LNCAP (cell line): ENCODE measurements around the gene TMPRSS2.

Experiments
- CTCF ChIP-seq: fragments of 450-650 bp; IDR thresholded peaks from 2 replicates; pipeline ENCODE4 v1.5.1; 2017; ENCODE audit warnings: mild to moderate bottlenecking

The TMPRSS2 gene

GRCh38 chr21:41444703-41445464, 63.1 kb downstream of the TMPRSS2 start:
- no peak for TF ChIP-seq CTCF

- no peak for TF ChIP-seq CTCF
Measured at GRCh38 chr21:41443562-41443961, 64.4 kb downstream of the TMPRSS2 start.

- TF ChIP-seq CTCF = no peak
Measured at GRCh38 chr21:41442481-41443186, 65.3 kb downstream of the TMPRSS2 start.

- no peak for TF ChIP-seq CTCF
Measured at GRCh38 chr21:41441546-41441945, 66.4 kb downstream of the TMPRSS2 start.

GRCh38 chr21:41439248-41439647, 68.7 kb downstream of the TMPRSS2 start:
- no peak for TF ChIP-seq CTCF

- TF ChIP-seq CTCF = no peak
Measured at GRCh38 chr21:41438425-41439113, 69.4 kb downstream of the TMPRSS2 start.

GRCh38 chr21:41437729-41438128, 70.2 kb downstream of the TMPRSS2 start:
- no peak for TF ChIP-seq CTCF
